Activated CD4-positive, alpha-beta T cell treated with anti-CD3 and anti-CD28 coated beads, Interleukin-2, amount 10 ng/mL, durations not matched to agents 7 days and 5 days (primary cell): Measurements from ENCODE around the gene MYO5A. TPM values are rescaled to one million over a fixed set of nuclear protein-coding genes. Genes with fewer than 3 reads are reported as not detected.
A peak's percentile ranks its signal among the peaks of the same experiment; 100 is the strongest.

ENCODE experiments used
- CTCF ChIA-PET: fragments of 350-600 bp; sonication (Branson Sonifier 250); formaldehyde crosslinking; loops from one replicate; lab custom pipeline; 2021; ENCODE audit warnings: antibody characterized with exemption; lab: Charles Lee
- POLR2A ChIA-PET: fragments of 350-600 bp; sonication (Branson Sonifier 250); formaldehyde crosslinking; loops from one replicate; lab custom pipeline; 2021; ENCODE audit warnings: antibody characterized with exemption; lab: Charles Lee
- DNase-seq: peaks from one replicate; pipeline ENCODE4 v3.0.0-alpha.2; 2020
- H3K27ac Mint-ChIP-seq: one replicate; pipeline ENCODE4 v1.8.0; 2021; ENCODE audit warnings: mild to moderate bottlenecking, moderate library complexity, mixed read lengths
- H3K27me3 Mint-ChIP-seq: one replicate; pipeline ENCODE4 v1.8.0; 2021; ENCODE audit warnings: mixed read lengths
- H3K36me3 Mint-ChIP-seq: one replicate; pipeline ENCODE4 v1.8.0; 2021; ENCODE audit warnings: low read depth, mixed read lengths
- H3K4me1 Mint-ChIP-seq: one replicate; pipeline ENCODE4 v1.8.0; 2021; ENCODE audit warnings: mixed read lengths
- H3K4me3 Mint-ChIP-seq: one replicate; pipeline ENCODE4 v1.8.0; 2021; ENCODE audit warnings: mild to moderate bottlenecking, moderate library complexity, mixed read lengths
- H3K9me3 Mint-ChIP-seq: one replicate; pipeline ENCODE4 v1.8.0; 2021; ENCODE audit warnings: mixed read lengths
- total RNA-seq, 2 experiments: library from RNA; stranded (reverse); gene quantifications; one replicate each; pipeline ENCODE4 v1.2.3, GENCODE V29; 2021

Gene MYO5A
- total RNA-seq, 2 experiments from 2014 or later, result 34.0 to 34.5 TPM

DNA sequence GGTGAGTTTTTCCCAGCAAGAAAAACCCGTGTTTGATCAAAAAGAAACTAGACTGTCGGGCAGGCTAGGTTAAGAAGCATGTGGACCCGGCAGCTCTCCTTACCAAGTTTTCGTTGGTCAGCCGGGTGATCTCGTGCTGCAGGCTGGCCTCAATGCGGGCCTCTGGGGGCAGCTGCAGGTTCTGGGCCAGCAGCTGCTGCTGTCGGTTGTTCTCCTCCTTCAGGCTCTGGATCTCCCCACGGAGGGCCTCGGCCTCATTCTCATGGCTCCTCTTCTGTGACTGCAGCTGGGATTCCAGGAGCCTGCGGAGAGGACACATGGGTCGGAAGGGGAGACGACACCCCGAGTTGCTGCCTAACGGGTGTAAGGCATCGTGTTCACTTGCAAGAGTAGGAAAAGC, 188.6 kb downstream of the MYO5A start:
- ChIA-PET CTCF (interaction anchor here (0.6 kb wide), 1 partner anchor 90 kb away, joined by 4 read pairs; no protein-coding TSS in a partner anchor), POLR2A (no interaction called here)
- Mint-ChIP-seq H3K36me3 (peaks cover 10% of the 10 kb centered on the region), H3K9me3 (no peaks in the 10 kb centered on the region), H3K27me3 (no peaks in the 10 kb centered on the region), H3K27ac (no peak overlapping the region), H3K4me1 (peaks cover 19% of the 10 kb centered on the region), H3K4me3 (no peak overlapping the region)
- no peak for DNase-seq

DNA sequence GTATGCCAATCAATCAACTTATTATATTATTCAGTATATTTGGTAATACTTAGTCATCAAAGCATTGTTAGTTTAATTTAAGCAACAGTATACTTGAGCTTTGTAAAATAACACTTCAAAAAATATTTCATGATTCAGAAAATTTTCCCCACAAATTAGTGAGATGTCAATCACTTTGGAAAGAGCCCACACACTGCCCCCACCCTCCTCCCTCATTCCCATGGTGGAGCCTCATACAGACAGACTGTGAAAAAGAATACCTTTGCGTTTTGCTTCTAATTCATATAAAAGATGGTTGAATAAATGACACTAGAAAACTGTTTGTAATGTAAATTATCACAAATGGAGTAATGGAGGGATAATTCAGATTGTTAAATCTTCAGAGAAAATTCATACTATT, 189.8 kb downstream of the MYO5A start:
- Mint-ChIP-seq H3K27ac (no peak overlapping the region), H3K4me3 (no peak overlapping the region), H3K27me3 (no peaks in the 10 kb centered on the region), H3K36me3 (peaks cover 13% of the 10 kb centered on the region), H3K9me3 (no peaks in the 10 kb centered on the region), H3K4me1 (peaks cover 19% of the 10 kb centered on the region)
- DNase-seq, result no peak
- ChIA-PET POLR2A (no interaction called here), CTCF (interaction anchor here (0.7 kb wide), 1 partner anchor 325 kb away, joined by 3 read pairs; no protein-coding TSS in a partner anchor)

DNA sequence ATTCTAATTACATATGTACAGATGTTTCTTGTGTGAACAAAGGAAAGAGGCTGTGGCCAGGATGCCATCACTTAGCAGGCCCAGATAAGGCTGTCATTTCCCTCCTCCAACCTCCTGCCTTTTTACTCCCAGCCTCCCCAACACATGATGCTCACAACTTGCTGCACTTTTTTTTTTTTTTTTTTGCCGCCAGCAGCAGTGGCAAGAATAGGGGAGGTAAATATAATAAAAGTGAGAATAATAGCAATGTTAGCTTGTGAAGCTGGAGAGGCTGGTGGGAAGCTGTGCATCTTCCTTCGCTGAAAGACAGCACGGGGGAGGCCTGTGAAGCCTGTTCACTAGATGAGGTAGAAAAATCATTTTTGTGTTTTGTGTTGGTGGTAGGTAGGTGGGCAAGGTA, 190.6 kb downstream of the MYO5A start:
- ChIA-PET CTCF (interaction anchor here (0.6 to 0.7 kb wide), 2 partner anchors 78 to 326 kb away, joined by 3 read pairs; no protein-coding TSS in a partner anchor), POLR2A (no interaction called here)
- DNase-seq, result no peak
- H3K27ac Mint-ChIP-seq, result no peak overlapping the region
- H3K4me3 Mint-ChIP-seq, result no peak overlapping the region
- H3K27me3 Mint-ChIP-seq, result no peaks in the 10 kb centered on the region
- peaks cover 22% of the 10 kb centered on the region for H3K4me1 Mint-ChIP-seq
- peaks cover 12% of the 10 kb centered on the region for H3K36me3 Mint-ChIP-seq
- H3K9me3 Mint-ChIP-seq, result no peaks in the 10 kb centered on the region

DNA sequence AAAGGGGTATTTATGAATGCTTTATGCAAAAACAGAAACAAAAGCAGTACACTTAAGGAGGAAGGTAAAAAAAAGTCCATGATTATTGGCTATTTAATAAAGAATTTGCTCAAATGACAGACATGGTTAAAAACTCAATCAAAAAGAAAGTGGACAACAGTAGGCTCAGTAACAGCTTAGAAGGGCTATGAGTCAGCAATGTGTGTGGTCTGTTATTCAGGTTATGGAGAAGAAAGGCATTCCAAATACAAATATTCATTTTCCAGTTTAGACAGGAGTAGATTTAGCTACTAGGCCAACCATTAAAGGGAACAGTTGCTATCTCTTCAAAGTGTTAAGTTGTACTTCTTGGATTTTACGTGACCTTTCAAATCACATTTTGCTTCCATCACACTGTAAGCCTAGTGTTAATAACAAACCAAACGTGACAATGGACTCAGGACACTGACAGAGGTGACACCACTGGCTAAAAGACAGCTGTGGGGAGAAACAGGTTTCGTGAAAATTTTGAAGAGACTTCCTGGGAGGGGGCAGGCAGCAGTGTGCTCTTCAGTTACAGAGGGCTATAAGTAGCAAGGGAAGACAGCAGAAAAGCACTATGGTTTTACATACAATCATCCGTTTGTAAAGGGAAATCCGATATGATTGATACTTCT, 191.4 kb downstream of the MYO5A start:
- CTCF ChIA-PET, result no interaction called here
- Mint-ChIP-seq H3K36me3 (peaks cover 13% of the 10 kb centered on the region), H3K27ac (no peak overlapping the region), H3K4me1 (peaks cover 29% of the 10 kb centered on the region), H3K4me3 (no peak overlapping the region), H3K9me3 (no peaks in the 10 kb centered on the region), H3K27me3 (no peaks in the 10 kb centered on the region)
- no peak for DNase-seq
- POLR2A ChIA-PET, result no interaction called here

DNA sequence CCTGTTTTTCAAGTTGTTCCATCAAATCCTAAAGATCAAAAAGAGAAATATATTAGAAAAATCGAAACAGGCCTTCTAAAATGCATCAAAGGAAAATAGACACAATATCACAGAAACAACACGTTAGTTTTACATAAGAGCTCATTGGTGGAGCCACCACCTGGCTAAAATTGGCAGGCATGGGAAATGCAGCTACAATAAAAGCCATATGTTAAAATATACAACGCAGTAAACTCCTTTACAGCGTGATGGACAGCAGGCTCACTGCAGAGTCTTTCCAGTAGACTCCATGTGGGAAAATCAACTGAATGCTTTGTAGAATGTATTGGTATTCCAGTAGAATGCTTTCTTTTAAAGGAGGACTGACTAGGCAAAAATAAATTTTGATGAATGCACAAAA, 192.2 kb downstream of the MYO5A start:
- peaks cover 13% of the 10 kb centered on the region for H3K36me3 Mint-ChIP-seq

DNA sequence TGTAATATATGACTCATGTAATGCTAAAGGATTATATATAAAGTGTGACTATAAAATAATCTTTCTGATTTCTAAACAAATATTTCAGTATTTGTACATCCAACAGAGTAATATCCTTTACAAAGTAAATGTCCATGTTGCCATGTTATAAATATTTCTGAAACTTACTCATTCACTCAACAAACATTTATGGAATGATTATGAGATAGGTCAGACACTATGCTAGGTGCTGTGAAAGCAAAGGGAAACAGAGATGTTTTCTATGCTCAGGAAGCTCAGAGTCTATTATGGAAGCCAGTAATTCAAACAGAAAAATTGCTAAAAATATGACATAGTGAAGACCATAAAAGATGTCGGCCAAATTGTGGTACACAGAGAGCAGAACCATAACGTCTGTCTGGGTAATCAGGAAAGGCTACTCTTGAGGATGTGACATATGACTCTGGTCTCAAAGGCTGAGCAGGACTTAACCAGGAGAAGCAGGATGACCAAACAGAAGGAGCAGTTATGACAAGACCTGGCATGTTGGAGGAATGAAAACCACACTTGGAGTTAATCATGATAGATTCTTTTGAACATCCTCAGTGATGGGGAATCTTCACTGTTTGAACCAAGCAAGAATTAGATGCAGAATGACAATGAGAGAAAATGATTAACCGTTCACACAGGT, 194.1 kb downstream of the MYO5A start:
- H3K4me1 Mint-ChIP-seq, result peaks cover 42% of the 10 kb centered on the region
- no peak overlapping the region for H3K4me3 Mint-ChIP-seq
- H3K27ac Mint-ChIP-seq, result no peak overlapping the region
- no peak for DNase-seq
- peaks cover 16% of the 10 kb centered on the region for H3K36me3 Mint-ChIP-seq
- ChIA-PET POLR2A (no interaction called here), CTCF (interaction anchor here (1.1 to 2.2 kb wide), 3 partner anchors 9 to 78 kb away, joined by 4 to 5 read pairs (median 4); no protein-coding TSS in a partner anchor)
- H3K9me3 Mint-ChIP-seq, result no peaks in the 10 kb centered on the region
- no peaks in the 10 kb centered on the region for H3K27me3 Mint-ChIP-seq

More for the DNA sequence above, 192.2 kb downstream of the MYO5A start:
- Mint-ChIP-seq H3K4me1 (peaks cover 37% of the 10 kb centered on the region), H3K27me3 (no peaks in the 10 kb centered on the region), H3K27ac (no peak overlapping the region), H3K4me3 (no peak overlapping the region), H3K9me3 (no peaks in the 10 kb centered on the region)
- POLR2A ChIA-PET, result interaction anchor here (0.6 kb wide), 1 partner anchor 375 kb away, joined by 3 read pairs; no protein-coding TSS in a partner anchor
- CTCF ChIA-PET, result no interaction called here
- DNase-seq, result no peak

DNA sequence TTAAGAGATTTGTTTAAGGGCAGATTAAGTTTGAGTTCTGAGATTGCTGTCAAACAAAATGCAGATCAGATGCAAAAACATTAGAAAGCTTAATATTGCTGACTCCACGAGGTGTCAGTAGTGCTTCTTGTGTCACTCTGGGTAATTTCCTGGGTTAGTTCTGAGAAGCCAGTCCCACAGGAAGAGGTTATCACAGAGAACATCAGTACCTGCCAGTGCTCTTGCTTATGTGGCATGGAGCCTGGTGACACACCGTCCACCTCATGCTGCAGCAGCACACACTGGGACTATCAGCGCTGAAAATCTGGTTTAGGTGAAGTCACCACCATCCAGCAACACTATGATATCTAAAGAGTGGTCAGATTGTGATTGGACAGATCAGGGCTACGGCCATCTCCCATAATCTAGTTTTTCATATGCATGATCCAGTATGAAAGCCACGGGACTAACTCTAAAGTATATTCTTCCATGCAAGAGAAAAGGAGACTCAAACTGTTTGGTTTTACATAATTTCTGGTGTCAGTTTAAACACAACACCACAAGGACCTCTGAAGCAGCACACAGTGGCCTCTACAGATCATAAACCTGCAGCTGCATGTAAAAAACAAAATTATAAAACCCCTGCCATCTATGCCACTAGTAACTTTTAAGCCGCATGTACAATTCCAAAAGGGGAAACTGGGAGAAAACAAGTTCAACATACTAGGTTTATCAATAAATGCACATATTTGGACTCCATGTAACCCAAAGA, 197.0 kb downstream of the MYO5A start:
- Mint-ChIP-seq H3K9me3 (no peaks in the 10 kb centered on the region), H3K36me3 (peaks cover 33% of the 10 kb centered on the region), H3K27me3 (no peaks in the 10 kb centered on the region), H3K4me3 (no peak overlapping the region), H3K27ac (peak overlapping the region; percentile 84), H3K4me1 (peaks cover 27% of the 10 kb centered on the region)
- CTCF ChIA-PET, result interaction anchor here (0.7 to 1.5 kb wide), 9 partner anchors 13 to 435 kb away, joined by 3 to 5 read pairs (median 4); partner anchors contain the start of gene MYO5C
- POLR2A ChIA-PET, result no interaction called here
- DNase-seq, result peak; percentile 76

DNA sequence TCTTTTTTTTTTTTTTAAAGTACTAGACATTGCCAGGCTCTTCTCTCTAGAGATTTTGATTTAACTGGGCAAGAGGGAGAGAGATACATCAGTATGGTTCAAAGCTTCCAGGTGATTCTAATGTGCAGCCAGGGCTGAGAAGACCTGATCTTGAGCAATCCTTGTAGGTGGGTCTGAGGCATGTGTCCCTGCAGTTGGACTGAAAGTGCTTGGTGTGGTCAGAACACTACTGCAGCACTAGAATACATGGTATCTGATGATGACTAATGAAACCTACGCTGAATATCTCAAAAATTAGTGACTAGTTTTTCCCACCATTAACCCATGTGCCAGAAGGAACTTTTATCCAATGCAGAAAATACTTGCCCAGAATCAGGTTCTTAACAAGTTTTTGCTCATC, 198.7 kb downstream of the MYO5A start:
- H3K9me3 Mint-ChIP-seq, result no peaks in the 10 kb centered on the region
- ChIA-PET CTCF (interaction anchor here (0.9 kb wide), 1 partner anchor 20 kb away, joined by 5 read pairs; no protein-coding TSS in a partner anchor), POLR2A (interaction anchor here (0.6 kb wide), 1 partner anchor 73 kb away, joined by 4 read pairs; no protein-coding TSS in a partner anchor)
- no peaks in the 10 kb centered on the region for H3K27me3 Mint-ChIP-seq
- no peak for DNase-seq
- H3K36me3 Mint-ChIP-seq, result peaks cover 32% of the 10 kb centered on the region
- H3K27ac Mint-ChIP-seq, result no peak overlapping the region
- H3K4me1 Mint-ChIP-seq, result peaks cover 25% of the 10 kb centered on the region
- H3K4me3 Mint-ChIP-seq, result no peak overlapping the region

DNA sequence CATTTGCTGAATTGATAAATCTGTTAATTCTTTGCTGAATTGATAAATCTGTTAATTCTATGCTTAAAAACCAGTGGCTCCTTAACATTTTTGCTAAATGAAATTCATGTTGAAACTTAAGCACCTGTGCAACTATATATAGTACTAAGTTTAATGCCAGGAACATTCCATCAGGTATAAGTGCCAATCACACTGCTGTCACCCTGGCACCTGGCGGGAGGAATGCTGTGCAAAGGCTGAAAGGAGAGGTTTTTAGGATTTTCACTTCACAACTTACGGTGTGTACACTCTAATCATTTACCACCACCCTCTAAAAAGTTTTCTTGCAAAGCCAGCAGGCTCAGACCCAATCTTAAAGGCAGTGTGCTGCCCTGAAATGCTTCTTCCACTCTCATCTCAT, 199.5 kb downstream of the MYO5A start:
- DNase-seq, result no peak
- no peaks in the 10 kb centered on the region for H3K9me3 Mint-ChIP-seq
- no peaks in the 10 kb centered on the region for H3K27me3 Mint-ChIP-seq
- peaks cover 25% of the 10 kb centered on the region for H3K4me1 Mint-ChIP-seq
- ChIA-PET POLR2A (no interaction called here), CTCF (interaction anchor here (0.9 to 2.4 kb wide), 2 partner anchors 19 to 25 kb away, joined by 4 to 5 read pairs; no protein-coding TSS in a partner anchor)
- no peak overlapping the region for H3K4me3 Mint-ChIP-seq
- H3K27ac Mint-ChIP-seq, result no peak overlapping the region
- peaks cover 27% of the 10 kb centered on the region for H3K36me3 Mint-ChIP-seq

DNA sequence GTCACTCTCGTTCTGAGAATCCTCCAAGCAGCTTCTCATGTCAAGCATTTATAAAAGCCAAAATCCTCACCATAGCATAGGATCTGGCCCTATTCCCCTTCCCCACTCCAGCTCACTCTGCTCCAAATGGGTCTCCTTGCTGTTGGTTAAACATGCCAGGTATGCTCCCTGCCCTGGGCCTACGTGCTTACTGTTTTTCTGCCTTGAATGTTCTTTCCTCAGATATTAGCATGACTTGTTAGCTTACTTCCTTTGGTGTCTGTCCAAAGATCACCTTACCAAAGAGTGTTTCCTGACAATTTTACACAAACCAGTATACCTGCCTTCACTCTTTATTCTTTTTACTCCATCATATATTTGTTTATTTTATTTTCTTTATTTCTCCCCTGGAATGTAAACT, 200.0 kb downstream of the MYO5A start:
- DNase-seq, result no peak
- Mint-ChIP-seq H3K27ac (no peak overlapping the region), H3K27me3 (no peaks in the 10 kb centered on the region), H3K36me3 (peaks cover 30% of the 10 kb centered on the region), H3K4me3 (no peak overlapping the region), H3K9me3 (no peaks in the 10 kb centered on the region), H3K4me1 (peaks cover 25% of the 10 kb centered on the region)
- ChIA-PET CTCF (interaction anchor here (1.1 to 2.4 kb wide), 2 partner anchors 15 to 25 kb away, joined by 4 to 5 read pairs; no protein-coding TSS in a partner anchor), POLR2A (no interaction called here)

DNA sequence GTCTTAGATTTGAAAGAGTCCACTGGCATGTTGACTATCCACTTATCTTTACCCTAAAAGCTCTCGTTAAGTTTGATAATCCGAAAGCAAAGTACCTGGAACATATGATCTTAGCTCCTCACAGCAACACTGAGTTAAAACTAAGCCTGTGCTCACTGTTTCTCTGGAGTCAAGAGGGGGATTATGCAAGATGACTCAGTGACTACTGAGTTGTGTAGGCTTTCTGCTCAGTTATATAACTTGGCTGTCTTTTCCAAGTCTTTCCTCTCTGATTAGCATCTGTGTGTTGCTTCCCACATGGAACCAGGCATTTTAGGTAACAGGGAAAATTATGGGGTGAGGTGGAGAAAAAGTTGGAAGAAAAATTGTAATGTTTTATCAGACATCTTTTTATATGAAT, 201.9 kb downstream of the MYO5A start:
- Mint-ChIP-seq H3K4me1 (peaks cover 10% of the 10 kb centered on the region), H3K4me3 (no peak overlapping the region), H3K36me3 (peaks cover 32% of the 10 kb centered on the region), H3K27ac (no peak overlapping the region), H3K9me3 (no peaks in the 10 kb centered on the region), H3K27me3 (no peaks in the 10 kb centered on the region)
- ChIA-PET POLR2A (no interaction called here), CTCF (interaction anchor here (2.4 kb wide), 1 partner anchor 23 kb away, joined by 4 read pairs; no protein-coding TSS in a partner anchor)
- no peak for DNase-seq

DNA sequence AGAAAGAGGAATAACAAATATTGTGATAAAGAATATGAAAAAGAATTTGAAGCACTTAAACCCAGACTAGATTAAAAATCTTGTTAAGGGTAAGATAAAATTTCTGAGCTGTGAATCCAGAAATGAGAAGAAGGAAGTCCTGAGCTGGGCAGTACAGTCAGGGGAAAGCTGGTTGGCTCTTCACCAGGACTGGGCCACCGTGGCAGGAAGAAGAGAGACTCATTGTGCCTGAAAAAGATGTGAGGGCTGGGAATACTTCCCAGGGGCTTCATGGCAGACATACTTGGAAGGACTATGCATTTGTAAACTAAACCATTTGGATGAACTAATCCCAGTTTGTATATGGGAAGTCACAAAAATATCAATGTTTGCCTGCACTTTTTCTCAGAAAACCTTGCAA, 204.6 kb downstream of the MYO5A start:
- H3K27ac Mint-ChIP-seq, result no peak overlapping the region
- POLR2A ChIA-PET, result no interaction called here
- DNase-seq, result no peak
- no peaks in the 10 kb centered on the region for H3K9me3 Mint-ChIP-seq
- H3K4me1 Mint-ChIP-seq, result no peaks in the 10 kb centered on the region
- no peak overlapping the region for H3K4me3 Mint-ChIP-seq
- no peaks in the 10 kb centered on the region for H3K27me3 Mint-ChIP-seq
- CTCF ChIA-PET, result interaction anchor here (0.9 kb wide), 1 partner anchor 11 kb away, joined by 4 read pairs; no protein-coding TSS in a partner anchor
- peaks cover 34% of the 10 kb centered on the region for H3K36me3 Mint-ChIP-seq
